HG03097 (cell line): Measurements from ENCODE around the gene NUCKS1.
"Not testable (repeated sequence)": the region's sequence is repeated elsewhere in the genome, so short reads cannot be mapped to it uniquely, and the experiment has no call there.

Experiments
- ATAC-seq: cut with Tn5 transposase; IDR thresholded peaks from one replicate; pipeline ENCODE4 v1.9.1; 2021; ENCODE audit not compliant: unreplicated experiment, low FRiP score

The NUCKS1 gene

DNA sequence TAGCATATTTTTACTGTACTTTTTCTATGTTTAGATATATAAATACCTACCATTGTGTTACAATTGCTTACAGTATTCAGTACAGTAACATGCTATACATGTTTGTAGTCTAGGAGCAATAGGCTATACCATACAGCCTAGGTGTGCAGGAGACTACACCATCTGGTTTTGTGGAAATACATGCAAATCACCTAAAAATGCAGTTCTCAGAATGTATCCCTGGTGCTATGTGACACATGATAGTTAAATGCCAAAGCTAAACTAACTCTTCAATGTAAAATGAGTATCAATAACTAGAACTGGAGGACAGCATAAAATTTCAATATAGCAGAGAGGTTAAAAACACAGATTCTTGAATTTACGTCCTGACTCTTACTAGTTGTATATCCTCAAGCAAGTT, 14.8 kb downstream of the NUCKS1 start:
- ATAC-seq: no peak

DNA sequence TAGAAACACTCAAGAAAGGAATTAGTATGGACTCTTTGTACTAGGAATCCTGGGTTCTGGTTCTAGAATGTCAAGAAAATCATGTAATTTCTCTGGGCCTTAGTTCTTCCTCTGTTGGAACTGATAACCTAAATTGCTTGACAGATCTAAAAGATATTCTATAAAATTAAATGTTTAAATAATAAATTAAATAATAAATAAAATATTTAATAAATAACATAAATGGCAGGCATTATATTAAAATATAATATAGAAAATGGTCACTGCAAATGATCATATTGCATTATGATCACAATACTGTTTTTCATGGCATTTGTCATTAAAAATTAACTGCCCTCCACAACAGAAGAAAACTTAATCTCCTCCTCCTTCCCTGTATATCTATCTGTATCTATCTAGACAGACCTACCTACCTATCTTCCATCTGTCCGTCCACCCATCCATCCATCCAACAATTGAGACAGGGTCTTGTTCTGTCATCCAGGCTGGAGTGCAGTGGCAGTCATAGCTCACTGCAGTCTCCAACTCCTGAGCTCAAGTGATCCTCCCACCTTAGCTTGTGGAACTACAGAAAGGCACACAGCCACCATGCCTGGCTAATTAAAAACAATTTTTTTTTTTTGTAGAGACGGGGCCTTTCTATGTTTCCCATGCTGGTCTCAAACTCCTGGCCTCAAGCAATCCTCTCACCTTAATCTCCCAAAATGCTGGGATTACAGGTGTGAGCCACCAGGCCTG, 16.4 kb downstream of the NUCKS1 start:
- ATAC-seq: no peak

DNA sequence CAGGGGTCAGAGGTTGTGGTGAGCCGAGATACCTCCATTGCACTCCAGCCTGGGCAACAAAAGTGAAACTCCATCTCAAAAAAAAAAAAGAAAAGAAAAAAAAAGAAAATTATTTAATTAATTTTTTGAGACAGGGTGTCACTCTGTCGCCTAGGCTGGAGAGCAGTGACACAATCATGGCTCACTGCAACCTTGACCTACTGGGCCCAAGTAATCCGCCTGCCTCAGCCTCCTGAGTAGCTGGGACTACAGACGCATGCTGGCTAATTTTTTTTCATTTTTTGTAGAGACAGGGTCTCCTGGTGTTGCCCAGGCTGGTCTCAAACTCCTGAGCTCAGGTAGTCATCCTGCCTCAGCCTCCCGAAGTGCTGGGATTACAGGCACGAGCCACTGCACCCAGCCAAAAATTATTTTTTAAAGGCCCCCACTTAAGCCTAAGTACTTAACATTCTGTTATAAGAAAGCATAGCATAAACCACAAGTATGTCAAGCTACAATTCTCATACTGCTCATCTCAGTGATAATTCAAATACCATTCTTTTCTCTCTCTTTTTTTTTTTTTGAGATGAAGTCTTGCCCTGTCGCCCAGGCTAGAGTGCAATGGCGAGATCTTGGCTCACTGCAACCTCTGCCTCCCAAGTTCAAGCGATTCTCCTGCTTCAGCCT, 19.9 kb downstream of the NUCKS1 start:
- ATAC-seq: no peak

- ATAC-seq: no peak
These were observed 23.3 kb downstream of the NUCKS1 start for GRCh38 chr1:205726619-205727125.

GRCh38 chr1:205725514-205725913, 24.5 kb downstream of the NUCKS1 start:
- no peak for ATAC-seq

DNA sequence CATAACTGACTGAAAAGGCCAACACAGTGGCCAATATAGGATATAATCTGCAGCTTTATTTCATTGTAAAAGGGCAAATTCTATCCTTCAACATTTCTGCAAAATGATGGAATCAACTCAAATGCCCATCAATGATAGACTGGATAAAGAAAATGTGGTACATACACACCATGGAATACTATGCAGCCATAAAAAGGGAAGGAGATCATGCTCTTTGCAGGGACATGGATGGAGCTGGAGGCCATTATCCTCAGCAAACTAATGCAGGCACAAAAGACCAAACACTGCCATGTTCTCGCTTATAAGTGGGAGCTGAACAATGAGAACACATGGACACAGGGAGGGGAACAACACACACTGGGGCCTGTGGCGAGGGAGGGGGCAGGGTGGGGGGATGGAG, 29.2 kb downstream of the NUCKS1 start:
- not testable (repeated sequence) for ATAC-seq

GRCh38 chr1:205719762-205720161, 30.2 kb downstream of the NUCKS1 start:
- ATAC-seq: no peak

DNA sequence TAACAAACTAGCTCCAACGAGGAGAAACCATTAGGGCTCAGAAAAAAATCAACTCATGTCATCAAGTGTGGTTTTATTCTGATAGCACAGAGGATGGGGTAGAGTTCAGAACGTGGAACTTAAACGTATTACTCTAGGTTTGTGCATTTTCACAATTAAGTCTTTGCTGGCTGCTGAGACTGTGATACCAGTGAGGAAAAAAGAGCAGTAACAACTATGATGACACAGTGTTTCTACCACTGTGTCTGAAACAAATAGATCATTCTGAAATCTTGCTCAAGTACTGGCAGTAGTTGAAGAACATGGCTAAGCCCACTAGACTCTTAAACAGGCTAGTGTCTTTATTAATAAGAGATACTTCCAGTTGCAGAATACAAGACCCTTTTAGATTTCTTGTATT, 31.0 kb downstream of the NUCKS1 start:
- no peak for ATAC-seq

DNA sequence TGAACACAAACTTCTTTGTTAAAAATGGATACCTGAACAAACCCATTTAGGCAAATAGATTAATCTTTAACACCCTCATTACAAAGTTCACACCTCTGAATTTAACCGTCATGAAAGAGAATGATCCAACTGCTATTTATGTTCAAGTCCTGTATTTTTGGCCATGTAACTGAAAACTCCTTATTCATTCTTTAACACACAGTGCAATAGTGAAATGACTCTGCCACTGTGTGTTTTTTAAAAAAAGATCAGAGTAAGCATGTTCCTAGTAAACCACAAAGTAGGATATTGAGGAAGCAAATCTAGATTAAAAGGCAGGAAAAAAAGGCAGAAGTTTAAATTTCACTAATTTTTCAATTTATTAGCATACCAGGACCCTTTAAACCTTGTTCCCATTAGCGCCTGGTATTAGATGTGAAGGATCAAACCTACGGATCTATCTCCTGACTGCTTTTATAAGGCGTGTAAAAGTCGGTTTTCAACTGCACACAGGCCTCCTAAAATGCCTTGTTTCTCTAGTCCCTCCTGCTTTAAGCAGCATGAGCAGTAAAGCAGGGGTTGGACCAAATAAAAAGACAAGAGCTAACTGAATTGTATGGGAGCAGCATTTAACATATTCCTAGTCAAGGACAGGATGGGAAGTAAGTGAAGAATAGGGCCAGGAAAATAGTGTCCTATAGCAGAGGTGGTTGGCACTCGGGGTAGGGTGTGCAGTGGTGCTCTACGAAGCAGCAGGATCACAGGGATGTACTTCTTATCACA, 33.4 kb downstream of the NUCKS1 start:
- no peak for ATAC-seq

DNA sequence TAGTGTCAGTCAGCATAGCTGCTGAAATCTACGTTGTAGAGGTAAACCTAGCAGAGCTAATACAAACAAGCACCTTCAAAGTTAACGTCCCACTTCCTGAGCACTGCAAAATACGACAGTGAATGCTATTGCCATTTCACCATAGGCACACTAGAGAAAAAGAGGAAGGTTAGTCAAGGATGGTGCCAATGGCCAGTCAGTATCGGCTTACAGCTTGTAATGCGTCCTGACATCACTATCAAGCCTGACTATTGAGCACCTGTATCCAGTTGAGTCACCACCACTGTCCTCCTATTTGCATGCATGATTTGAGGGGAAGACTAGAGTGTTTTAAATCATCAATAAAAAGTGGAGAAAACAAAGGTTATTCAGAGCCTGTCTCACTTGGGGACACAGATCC, 34.4 kb downstream of the NUCKS1 start:
- ATAC-seq: no peak

DNA sequence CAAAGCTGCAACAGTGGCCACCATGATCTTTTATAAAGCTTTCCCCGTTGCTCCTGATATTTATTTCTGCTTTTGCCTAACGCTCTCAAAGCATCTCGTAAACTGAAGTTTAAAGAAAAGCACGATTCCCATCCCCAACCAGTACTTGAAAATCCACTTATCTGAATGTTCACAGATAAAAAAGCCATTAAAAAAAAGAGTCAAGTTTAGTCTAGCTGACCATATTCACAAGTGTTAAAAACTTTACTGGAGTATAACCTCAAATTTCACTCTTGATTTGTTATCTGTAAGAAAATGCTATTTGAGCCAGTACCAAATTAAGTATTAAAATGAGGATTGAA, 35.1 kb downstream of the NUCKS1 start:
- no peak for ATAC-seq

GRCh38 chr1:205714190-205714905, 35.6 kb downstream of the NUCKS1 start:
- ATAC-seq: no peak

- ATAC-seq: peak; percentile 54
These were observed 38.6 kb downstream of the NUCKS1 start for GRCh38 chr1:205711105-205712048.

DNA sequence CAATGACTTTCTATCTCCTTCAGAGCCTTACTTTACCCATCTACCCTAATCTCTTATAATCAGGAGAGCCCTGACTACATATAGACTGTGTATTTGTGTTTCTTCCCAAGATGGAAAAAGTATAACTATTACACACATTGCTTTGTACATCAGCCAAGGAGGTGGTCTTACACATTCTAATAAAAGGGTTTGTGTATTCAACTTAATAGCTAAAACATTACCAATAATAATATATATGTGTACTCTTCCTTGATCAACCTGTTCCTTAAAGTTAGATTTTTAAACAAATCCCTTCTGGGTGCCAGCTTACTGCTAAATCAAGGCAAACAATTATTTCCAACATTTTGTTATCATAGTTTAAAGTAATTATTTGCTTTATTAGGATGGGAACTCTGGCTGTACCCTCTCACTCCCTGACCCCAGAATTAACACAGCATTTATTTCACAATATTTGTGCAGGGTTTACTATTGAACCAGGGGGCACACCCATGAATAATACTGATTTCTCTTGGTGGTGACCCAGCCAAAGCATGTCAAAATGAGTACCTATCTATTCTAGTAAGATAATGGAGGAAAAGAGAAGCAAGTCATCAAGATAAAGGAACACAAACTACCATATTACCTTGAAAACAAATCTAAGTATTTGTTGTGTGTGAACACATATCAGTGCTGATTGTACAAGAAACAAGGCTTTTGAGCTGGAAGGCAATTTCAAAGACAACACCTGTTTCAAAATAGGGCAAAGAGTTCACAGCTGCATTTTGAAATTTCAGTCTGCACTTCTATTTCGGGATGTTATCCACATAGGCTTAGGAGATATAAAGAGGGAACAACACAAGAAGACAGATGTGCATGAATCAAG, 39.5 kb downstream of the NUCKS1 start:
- no peak for ATAC-seq

DNA sequence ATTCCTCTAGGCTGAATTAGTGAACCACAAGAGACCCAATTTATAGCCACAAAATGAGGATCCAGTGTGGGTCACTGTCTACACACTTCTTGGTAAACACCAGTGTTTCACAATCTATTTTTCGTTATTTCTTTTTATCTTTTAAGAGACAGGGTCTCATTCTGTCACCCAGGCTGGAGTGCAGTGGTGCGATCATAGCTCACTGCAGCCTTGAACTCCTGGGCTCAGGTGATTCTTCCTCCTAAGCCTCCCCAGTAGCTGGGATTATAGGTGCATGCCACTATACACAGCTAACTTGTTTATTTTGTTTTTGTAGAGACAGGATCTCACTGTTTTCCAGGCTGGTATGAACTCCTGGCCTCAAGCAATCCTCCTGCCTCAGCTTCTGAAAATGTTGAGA, 40.3 kb downstream of the NUCKS1 start:
- no peak for ATAC-seq

- ATAC-seq: no peak
These were observed 41.0 kb downstream of the NUCKS1 start for GRCh38 chr1:205709059-205709398.

- ATAC-seq: no peak
These were observed 43.1 kb downstream of the NUCKS1 start for GRCh38 chr1:205706601-205707502.

- ATAC-seq: no peak
These were observed 45.1 kb downstream of the NUCKS1 start for GRCh38 chr1:205704903-205705302.
